ENCODE results near the gene TRAF1. TPM values are rescaled to one million over a fixed set of nuclear protein-coding genes. Genes with fewer than 3 reads are reported as not detected.

Gene TRAF1
- total RNA-seq, 1 experiment from 2014 or later, result 1.7 TPM

- Histone ChIP-seq H3K9me2 (ENCODE audit: insufficient read depth) (no peaks in the 10 kb centered on the region), H2AFZ (ENCODE audit: low read depth, low read length, poor library complexity, severe bottlenecking) (no peak overlapping the region), H3K36me3 (ENCODE audit: control insufficient read depth in 1 of 2, insufficient read depth in 2 of 2, low read length in 2 of 2) (no peaks in the 10 kb centered on the region), H3K79me2 (ENCODE audit: insufficient read depth, low read length) (no peaks in the 10 kb centered on the region), H3K4me1 (ENCODE audit: control insufficient read depth in 1 of 2, insufficient read depth in 2 of 2, low read length in 2 of 2) (peaks cover 5 to 8% of the 10 kb centered on the region in 2 experiments; a peak in 3 of 4 replicates), H3K27me3 (ENCODE audit: insufficient read depth, low read length) (no peaks in the 10 kb centered on the region), H3K27ac (ENCODE audit: low read depth, low read length) (no peak overlapping the region), H3K4me3 (replicated peaks in 1 of 2; ENCODE audit: low read depth in 1 of 2, low read length in 2 of 2) (no peak overlapping the region), H3K4me2 (ENCODE audit: low read length) (no peak overlapping the region), H3K9ac (ENCODE audit: low read length) (no peak overlapping the region), H4K20me1 (ENCODE audit: insufficient read depth) (no peaks in the 10 kb centered on the region), H3K9me3 (ENCODE audit: control insufficient read depth in 1 of 2, insufficient read depth in 1 of 2, low read depth in 1 of 2, low read length in 2 of 2) (no peaks in the 10 kb centered on the region)
- BruUV-seq (replicated peaks), result no TSS peak
- DNase-seq (ENCODE audit: low read depth, low spot score) (no peak), ATAC-seq (no peak)
- intact Hi-C loops (cut with micrococcal nuclease), result no loop called here
- TF ChIP-seq ZFX (IDR thresholded peaks at IDR 0.05) (no peak), POLR2A (IDR thresholded peaks at IDR 0.05; ENCODE audit: borderline replicate concordance, extremely low read depth, insufficient read depth, insufficient read length) (no peak), ATF3 (IDR thresholded peaks at IDR 0.05) (no peak), CTCF (IDR thresholded peaks at IDR 0.05 in 2 of 3, conservative IDR thresholded peaks at IDR 0.05 in 1 of 3; ENCODE audit: borderline replicate concordance in 1 of 3, insufficient read depth in 1 of 3, low read depth in 2 of 3, low read length in 2 of 3) (no peak), EZH2phosphoT487 (IDR thresholded peaks at IDR 0.05; ENCODE audit: borderline replicate concordance) (no peak), YY1 (IDR thresholded peaks at IDR 0.05; ENCODE audit: extremely low read depth, insufficient replicate concordance, low read depth, low read length) (no peak), JUND (IDR thresholded peaks at IDR 0.05) (no peak)
- RAD21 ChIA-PET (ENCODE audit: low non-redundant PET in 1 of 2, low total read pairs in 2 of 2, uncharacterized antibody in 2 of 2, unreplicated experiment in 2 of 2), result no interaction called here
- POLR2A ChIA-PET, result no interaction called here
- CTCF ChIA-PET, result no interaction called here
Measured at GRCh38 chr9:120898396-120898795, 28.2 kb downstream of the TRAF1 start.

- no peaks in the 10 kb centered on the region for H4K20me1 ChIP-seq (ENCODE audit: insufficient read depth)
- CTCF ChIA-PET, result interaction anchor here (0.7 kb wide), 1 partner anchor 103 kb away, joined by 5 read pairs; the partner anchor contains the start of gene FBXW2
- H3K9me2 ChIP-seq (ENCODE audit: insufficient read depth), result no peaks in the 10 kb centered on the region
- no peaks in the 10 kb centered on the region for H3K79me2 ChIP-seq (ENCODE audit: insufficient read depth, low read length)
- no peak overlapping the region for H3K4me2 ChIP-seq (ENCODE audit: low read length)
- no peak overlapping the region for H2AFZ ChIP-seq (ENCODE audit: low read depth, low read length, poor library complexity, severe bottlenecking)
- intact Hi-C loops (cut with micrococcal nuclease), result no loop called here
- no peak overlapping the region for H3K4me3 ChIP-seq (replicated peaks in 1 of 2; ENCODE audit: low read depth in 1 of 2, low read length in 2 of 2)
- DNase-seq (ENCODE audit: low read depth, low spot score) (no peak), ATAC-seq (no peak)
- BruUV-seq (replicated peaks), result no TSS peak
- POLR2A ChIA-PET, result no interaction called here
- H3K27me3 ChIP-seq (ENCODE audit: insufficient read depth, low read length), result no peaks in the 10 kb centered on the region
- no peak overlapping the region for H3K27ac ChIP-seq (ENCODE audit: low read depth, low read length)
- H3K4me1 ChIP-seq (ENCODE audit: control insufficient read depth in 1 of 2, insufficient read depth in 2 of 2, low read length in 2 of 2), result peaks cover 5 to 12% of the 10 kb centered on the region in 2 experiments; a peak in 3 of 4 replicates
- RAD21 ChIA-PET (ENCODE audit: low non-redundant PET in 1 of 2, low total read pairs in 2 of 2, uncharacterized antibody in 2 of 2, unreplicated experiment in 2 of 2), result no interaction called here
- no peaks in the 10 kb centered on the region for H3K36me3 ChIP-seq (ENCODE audit: control insufficient read depth in 1 of 2, insufficient read depth in 2 of 2, low read length in 2 of 2)
- no peaks in the 10 kb centered on the region for H3K9me3 ChIP-seq (ENCODE audit: control insufficient read depth in 1 of 2, insufficient read depth in 1 of 2, low read depth in 1 of 2, low read length in 2 of 2)
- no peak overlapping the region for H3K9ac ChIP-seq (ENCODE audit: low read length)
- TF ChIP-seq YY1 (IDR thresholded peaks at IDR 0.05; ENCODE audit: extremely low read depth, insufficient replicate concordance, low read depth, low read length) (no peak), MAX (IDR thresholded peaks at IDR 0.05) (no peak), CEBPB (IDR thresholded peaks at IDR 0.05; ENCODE audit: low read depth) (no peak), EZH2 (IDR thresholded peaks at IDR 0.05) (no peak), POLR2A (IDR thresholded peaks at IDR 0.05; ENCODE audit: borderline replicate concordance, extremely low read depth, insufficient read depth, insufficient read length) (no peak), ZNF274 (IDR thresholded peaks at IDR 0.05; ENCODE audit: low read depth, low read length) (no peak), REST (IDR thresholded peaks at IDR 0.05; ENCODE audit: low read depth) (no peak)
Measured at GRCh38 chr9:120895951-120896350, 30.6 kb downstream of the TRAF1 start.
